Natural killer cell treated with Interleukin-12 subunit alpha and Interleukin-12 subunit beta and Interleukin-15 and Interleukin-18, amount 100 ng/mL, for 72 hours (primary cell): ENCODE results near the gene TNS4. TPM values are rescaled to one million over a fixed set of nuclear protein-coding genes. Genes with fewer than 3 reads are reported as not detected.
A peak's percentile ranks its signal among the peaks of the same experiment; 100 is the strongest.

Experiments used
- ATAC-seq, 2 donors: fragments of 150-1000 bp; cut with Tn5 transposase in 1 of 2; sonication (Bioruptor Pico), chemical (Tn5 transposase) in 1 of 2; 2 replicates each; pipeline ENCODE4 v1.10.0; 2021
- DNase-seq: peaks from one replicate; pipeline ENCODE4 v3.0.0; 2022; ENCODE audit warnings: low spot score
- H3K27ac Mint-ChIP-seq, 2 donors: 1 replicate in 1 of 2; 2 replicates in 1 of 2; pipeline ENCODE4 v1.8.0; 2022; ENCODE audit warnings: mixed read lengths in 2 of 2, mild to moderate bottlenecking in 1 of 2, moderate library complexity in 1 of 2
- H3K27me3 Mint-ChIP-seq, 2 donors: 1 replicate in 1 of 2; 2 replicates in 1 of 2; pipeline ENCODE4 v1.8.0; 2022; ENCODE audit warnings: mixed read lengths in 2 of 2
- H3K36me3 Mint-ChIP-seq: one replicate; pipeline ENCODE4 v1.8.0; 2022; ENCODE audit warnings: mixed read lengths
- H3K4me1 Mint-ChIP-seq, 2 donors: 1 replicate in 1 of 2; 2 replicates in 1 of 2; pipeline ENCODE4 v1.8.0; 2022; ENCODE audit warnings: low read depth in 2 of 2, mixed read lengths in 2 of 2, mild to moderate bottlenecking in 1 of 2
- H3K4me3 Mint-ChIP-seq: one replicate; pipeline ENCODE4 v1.8.0; 2022; ENCODE audit warnings: mixed read lengths
- H3K9me3 Mint-ChIP-seq: 2 replicates; pipeline ENCODE4 v1.8.0; 2022; ENCODE audit warnings: mixed read lengths
- total RNA-seq, 2 donors: library from RNA; stranded (reverse); gene quantifications; one replicate each; pipeline ENCODE4 v1.2.3, GENCODE V29; 2022

Gene TNS4
- total RNA-seq, 2 donors from 2014 or later: 0.76 to 2.9 TPM

DNA sequence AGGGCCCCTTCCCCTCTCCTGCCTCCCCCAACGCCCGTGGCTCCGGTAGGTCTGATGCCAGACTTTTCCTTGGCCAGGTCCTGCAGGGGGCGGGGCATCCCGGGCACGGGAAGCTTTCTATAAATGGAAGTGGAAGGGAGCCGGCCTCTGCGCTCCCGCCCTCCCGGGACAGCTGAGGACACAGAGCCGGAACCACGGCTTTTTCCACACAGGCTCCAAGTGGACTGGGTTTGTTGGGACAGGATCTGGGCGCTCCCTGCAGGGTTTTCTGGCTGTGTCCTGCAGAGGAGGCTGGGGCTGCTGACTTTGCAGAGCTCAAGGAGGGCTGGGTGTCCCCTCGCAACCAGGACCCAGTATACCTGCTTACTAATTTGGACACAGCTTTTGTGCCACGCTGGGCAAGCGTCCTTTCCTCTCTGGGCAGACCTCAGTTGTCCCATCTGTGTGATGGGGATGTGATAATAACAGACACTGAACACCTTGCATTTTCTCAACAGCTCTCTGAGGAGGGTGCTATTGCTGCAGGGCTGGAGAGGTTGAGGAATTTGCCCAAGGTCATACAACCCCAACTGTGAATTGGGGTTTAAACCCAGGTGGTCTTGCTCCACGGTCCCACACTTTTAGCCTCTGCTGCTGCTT, 1.8 kb downstream of the TNS4 start:
- Mint-ChIP-seq H3K27ac (no peak overlapping the region), H3K36me3 (no peaks in the 10 kb centered on the region), H3K4me3 (no peak overlapping the region), H3K9me3 (no peaks in the 10 kb centered on the region), H3K27me3 (peaks cover 0 to 10% of the 10 kb centered on the region in 2 donors), H3K4me1 (no peaks in the 10 kb centered on the region)
- ATAC-seq: no peak
- DNase-seq: no peak

GRCh38 chr17:40498281-40499084, 2.9 kb downstream of the TNS4 start:
- H3K4me1 Mint-ChIP-seq: no peaks in the 10 kb centered on the region
- no peaks in the 10 kb centered on the region for H3K9me3 Mint-ChIP-seq
- peaks cover 0 to 10% of the 10 kb centered on the region in 2 donors for H3K27me3 Mint-ChIP-seq
- DNase-seq (no peak), ATAC-seq (no peak)
- H3K36me3 Mint-ChIP-seq: no peaks in the 10 kb centered on the region
- no peak overlapping the region for H3K4me3 Mint-ChIP-seq
- H3K27ac Mint-ChIP-seq: no peak overlapping the region

GRCh38 chr17:40497695-40498094, 3.7 kb downstream of the TNS4 start:
- no peaks in the 10 kb centered on the region for H3K4me1 Mint-ChIP-seq
- H3K36me3 Mint-ChIP-seq: no peaks in the 10 kb centered on the region
- no peaks in the 10 kb centered on the region for H3K9me3 Mint-ChIP-seq

GRCh38 chr17:40496634-40497420, 4.6 kb downstream of the TNS4 start:
- Mint-ChIP-seq H3K27ac (no peak overlapping the region), H3K9me3 (no peaks in the 10 kb centered on the region), H3K27me3 (peaks cover 0 to 10% of the 10 kb centered on the region in 2 donors), H3K36me3 (no peaks in the 10 kb centered on the region), H3K4me3 (no peak overlapping the region), H3K4me1 (no peaks in the 10 kb centered on the region)
- DNase-seq: no peak
- no peak for ATAC-seq

More at GRCh38 chr17:40497695-40498094, 3.7 kb downstream of the TNS4 start:
- Mint-ChIP-seq H3K27me3 (peaks cover 0 to 10% of the 10 kb centered on the region in 2 donors), H3K4me3 (no peak overlapping the region), H3K27ac (no peak overlapping the region)
- DNase-seq (no peak), ATAC-seq (no peak)

GRCh38 chr17:40496170-40496569, 5.3 kb downstream of the TNS4 start:
- Mint-ChIP-seq H3K4me1 (peaks cover 0 to under 1% of the 10 kb centered on the region in 2 donors), H3K9me3 (no peaks in the 10 kb centered on the region), H3K27me3 (peaks cover 0 to 10% of the 10 kb centered on the region in 2 donors), H3K4me3 (no peak overlapping the region), H3K27ac (no peak overlapping the region), H3K36me3 (no peaks in the 10 kb centered on the region)
- DNase-seq: no peak
- ATAC-seq: peak; percentile 20 to 26

- Mint-ChIP-seq H3K4me3 (no peak overlapping the region), H3K36me3 (no peaks in the 10 kb centered on the region), H3K9me3 (no peaks in the 10 kb centered on the region), H3K27ac (no peak overlapping the region), H3K4me1 (peaks cover 2 to 4% of the 10 kb centered on the region in 2 donors), H3K27me3 (peaks cover 0 to 6% of the 10 kb centered on the region in 2 donors)
- no peak for DNase-seq
- no peak for ATAC-seq
Observed at GRCh38 chr17:40495140-40495539, 6.3 kb downstream of the TNS4 start.

DNA sequence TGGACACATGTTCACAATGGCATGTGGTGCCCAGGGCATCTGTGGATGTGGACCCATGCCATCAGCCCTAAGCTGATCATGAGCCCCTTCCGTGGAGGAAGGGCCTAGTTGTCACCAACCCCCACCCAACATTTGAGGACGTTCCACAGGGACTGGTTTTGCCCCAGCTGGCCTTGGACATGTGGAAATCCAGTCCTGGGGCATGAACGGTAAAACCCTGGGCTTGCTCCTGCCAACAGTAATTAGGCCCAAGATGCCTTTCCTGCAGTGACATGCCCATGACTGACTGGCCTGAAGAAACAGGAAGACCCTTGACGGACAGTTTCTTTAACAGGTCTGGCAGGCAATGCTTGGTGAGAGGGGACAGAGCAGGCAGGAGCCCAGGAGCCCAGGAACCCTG, 7.7 kb downstream of the TNS4 start:
- Mint-ChIP-seq H3K9me3 (no peaks in the 10 kb centered on the region), H3K4me3 (no peak overlapping the region), H3K4me1 (peaks cover 2 to 6% of the 10 kb centered on the region in 2 donors), H3K36me3 (no peaks in the 10 kb centered on the region), H3K27me3 (peaks cover 0 to 3% of the 10 kb centered on the region in 2 donors), H3K27ac (no peak overlapping the region)
- ATAC-seq (no peak), DNase-seq (no peak)

- no peak for DNase-seq
- H3K4me3 Mint-ChIP-seq: no peak overlapping the region
- no peaks in the 10 kb centered on the region for H3K36me3 Mint-ChIP-seq
- H3K27me3 Mint-ChIP-seq: peaks cover 0 to 3% of the 10 kb centered on the region in 2 donors
- H3K27ac Mint-ChIP-seq: no peak overlapping the region
- H3K9me3 Mint-ChIP-seq: no peaks in the 10 kb centered on the region
- no peak for ATAC-seq
- peaks cover 6 to 13% of the 10 kb centered on the region in 2 donors for H3K4me1 Mint-ChIP-seq
Observed at GRCh38 chr17:40491486-40491885, 9.9 kb downstream of the TNS4 start.

DNA sequence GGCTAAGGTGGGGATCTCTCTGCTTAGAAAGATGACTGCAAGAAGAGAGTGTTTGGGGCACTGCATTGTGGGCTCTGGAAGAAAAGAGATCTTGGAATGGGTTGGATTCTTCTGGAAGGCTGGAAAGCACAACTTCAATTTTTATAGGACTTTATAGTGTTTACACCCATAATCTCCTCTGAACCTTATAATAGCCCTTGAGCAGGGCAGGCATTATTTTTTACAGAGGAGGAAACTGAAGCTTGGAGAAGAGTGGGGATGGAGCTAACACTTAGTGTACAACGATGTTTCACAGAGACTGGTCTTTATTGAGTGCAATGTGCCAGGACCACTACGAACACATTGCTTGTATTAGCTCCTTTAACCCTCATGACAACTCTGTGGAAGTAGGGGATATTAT, 10.4 kb downstream of the TNS4 start:
- Mint-ChIP-seq H3K9me3 (no peaks in the 10 kb centered on the region), H3K36me3 (no peaks in the 10 kb centered on the region), H3K4me1 (peaks cover 9 to 18% of the 10 kb centered on the region in 2 donors), H3K27ac (no peak overlapping the region), H3K27me3 (peaks cover 0 to 4% of the 10 kb centered on the region in 2 donors), H3K4me3 (no peak overlapping the region)
- DNase-seq (no peak), ATAC-seq (no peak)

DNA sequence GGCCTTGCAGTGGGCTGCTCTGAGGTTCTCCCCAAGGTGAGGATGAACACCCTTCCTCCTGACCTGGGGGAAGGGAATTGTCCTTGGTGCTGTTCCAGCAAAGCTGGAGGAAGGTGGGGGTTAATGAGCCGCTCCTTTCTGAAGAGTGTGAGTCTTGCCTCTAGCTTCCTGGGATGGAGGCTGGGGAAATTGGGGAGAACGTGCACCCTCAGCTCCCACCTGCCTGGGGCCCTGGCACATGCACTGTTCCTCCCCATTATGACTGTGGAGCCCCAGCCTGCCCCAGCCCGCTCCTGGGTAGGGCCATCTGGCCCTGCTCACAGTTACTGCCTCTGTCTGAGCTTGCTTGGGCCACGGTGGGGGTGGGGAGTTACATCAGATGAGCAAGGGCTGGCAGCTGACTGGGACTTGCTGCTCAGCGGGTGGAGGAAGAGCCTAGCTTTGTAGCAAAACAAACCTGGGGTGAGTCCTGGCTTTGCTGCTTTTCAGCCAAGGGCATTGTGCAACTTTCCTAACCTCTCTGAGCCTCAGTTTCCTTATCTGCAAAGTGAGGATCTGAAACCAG, 11.1 kb downstream of the TNS4 start:
- ATAC-seq (no peak), DNase-seq (no peak)
- peaks cover 10 to 18% of the 10 kb centered on the region in 2 donors for H3K4me1 Mint-ChIP-seq
- H3K27me3 Mint-ChIP-seq: peaks cover 0 to 4% of the 10 kb centered on the region in 2 donors
- no peak overlapping the region for H3K4me3 Mint-ChIP-seq
- H3K36me3 Mint-ChIP-seq: no peaks in the 10 kb centered on the region
- H3K27ac Mint-ChIP-seq: no peak overlapping the region
- no peaks in the 10 kb centered on the region for H3K9me3 Mint-ChIP-seq

GRCh38 chr17:40487371-40488020, 13.9 kb downstream of the TNS4 start:
- Mint-ChIP-seq H3K9me3 (no peaks in the 10 kb centered on the region), H3K27me3 (peaks cover 0 to 4% of the 10 kb centered on the region in 2 donors), H3K36me3 (no peaks in the 10 kb centered on the region), H3K4me3 (no peak overlapping the region), H3K27ac (no peak overlapping the region), H3K4me1 (peaks cover 18 to 26% of the 10 kb centered on the region in 2 donors)
- no peak for DNase-seq
- ATAC-seq: no peak

GRCh38 chr17:40486522-40487370, 14.7 kb downstream of the TNS4 start:
- Mint-ChIP-seq H3K36me3 (no peaks in the 10 kb centered on the region), H3K9me3 (no peaks in the 10 kb centered on the region), H3K27me3 (peaks cover 0 to 4% of the 10 kb centered on the region in 2 donors), H3K27ac (peak overlapping the region; percentile 7 to 42), H3K4me3 (no peak overlapping the region), H3K4me1 (peaks cover 21 to 30% of the 10 kb centered on the region in 2 donors)
- ATAC-seq (no peak), DNase-seq (no peak)
